Measurements from ENCODE around the gene RGS13.
"Not testable (repeated sequence)": the region's sequence is repeated elsewhere in the genome, so short reads cannot be mapped to it uniquely, and the experiment has no call there.

RGS13 gene

DNA sequence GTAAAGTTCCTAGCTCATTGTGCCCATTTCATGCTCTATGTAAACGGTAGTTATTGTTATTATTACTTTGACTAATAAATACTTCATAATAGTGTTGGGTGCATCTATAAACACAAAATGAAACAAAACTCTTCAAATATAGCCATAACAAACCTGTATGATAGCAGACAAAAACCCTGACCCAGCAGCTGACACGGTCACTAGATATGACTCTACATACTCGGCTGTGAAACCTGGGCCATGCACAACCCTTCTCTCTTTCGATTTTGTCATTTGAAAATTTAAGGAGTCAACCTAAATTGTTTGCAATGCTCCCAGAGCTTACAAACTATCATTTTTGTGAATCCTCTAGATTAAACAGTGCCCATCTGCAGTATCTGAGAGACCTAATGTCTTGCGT is 8.0 kb upstream of the RGS13 start:
- DNase-seq = no peak

DNA sequence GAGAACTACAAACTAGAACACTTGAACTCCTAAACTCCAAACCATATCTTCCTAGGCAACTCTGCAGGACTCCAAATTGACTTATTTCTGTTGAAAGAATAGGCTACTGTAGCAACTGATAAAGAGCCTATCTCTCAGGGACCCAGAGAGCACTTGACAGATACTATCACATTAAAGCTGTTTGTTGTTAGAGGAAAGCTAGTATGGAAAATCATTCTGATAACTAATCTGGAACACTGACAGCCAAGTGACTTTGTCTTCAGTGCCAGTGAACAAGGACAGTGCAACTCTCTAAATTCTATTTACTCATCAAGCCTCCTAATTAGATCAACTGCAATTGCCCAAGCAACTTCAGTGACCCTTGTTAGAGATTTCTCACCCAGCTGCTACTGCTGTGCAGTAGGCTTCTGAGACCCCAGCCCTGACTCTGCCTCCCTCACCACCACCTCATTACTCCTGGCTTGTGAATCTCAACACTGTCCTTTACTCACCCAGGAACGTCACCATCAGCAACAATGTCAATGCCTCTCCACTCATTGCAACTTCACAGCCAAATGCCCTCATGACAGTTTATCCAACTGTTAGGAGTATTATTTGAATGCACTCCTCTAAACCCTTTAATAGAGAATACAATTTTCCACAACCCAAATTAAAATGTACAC is 7.4 kb upstream of the RGS13 start:
- no peak for DNase-seq

DNA sequence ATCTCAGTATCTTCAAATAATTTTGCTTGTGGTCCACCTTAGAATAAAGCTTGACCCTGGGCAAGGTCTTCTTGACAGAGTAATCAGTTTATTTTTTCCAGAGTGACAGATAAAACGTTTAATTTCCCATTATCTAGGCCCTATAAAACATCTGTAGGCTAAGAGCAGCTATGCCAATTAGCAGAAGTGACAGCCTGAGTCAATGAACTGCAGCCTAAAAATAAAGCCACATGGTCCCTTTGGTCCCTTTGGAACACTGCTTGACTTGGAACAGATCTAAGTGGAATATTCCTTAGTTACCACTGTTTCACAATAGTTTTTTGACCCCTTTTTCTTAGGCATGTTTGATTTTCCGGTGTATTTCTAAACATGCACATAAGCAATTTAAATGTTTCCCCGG is 6.3 kb upstream of the RGS13 start:
- DNase-seq = no peak

DNA sequence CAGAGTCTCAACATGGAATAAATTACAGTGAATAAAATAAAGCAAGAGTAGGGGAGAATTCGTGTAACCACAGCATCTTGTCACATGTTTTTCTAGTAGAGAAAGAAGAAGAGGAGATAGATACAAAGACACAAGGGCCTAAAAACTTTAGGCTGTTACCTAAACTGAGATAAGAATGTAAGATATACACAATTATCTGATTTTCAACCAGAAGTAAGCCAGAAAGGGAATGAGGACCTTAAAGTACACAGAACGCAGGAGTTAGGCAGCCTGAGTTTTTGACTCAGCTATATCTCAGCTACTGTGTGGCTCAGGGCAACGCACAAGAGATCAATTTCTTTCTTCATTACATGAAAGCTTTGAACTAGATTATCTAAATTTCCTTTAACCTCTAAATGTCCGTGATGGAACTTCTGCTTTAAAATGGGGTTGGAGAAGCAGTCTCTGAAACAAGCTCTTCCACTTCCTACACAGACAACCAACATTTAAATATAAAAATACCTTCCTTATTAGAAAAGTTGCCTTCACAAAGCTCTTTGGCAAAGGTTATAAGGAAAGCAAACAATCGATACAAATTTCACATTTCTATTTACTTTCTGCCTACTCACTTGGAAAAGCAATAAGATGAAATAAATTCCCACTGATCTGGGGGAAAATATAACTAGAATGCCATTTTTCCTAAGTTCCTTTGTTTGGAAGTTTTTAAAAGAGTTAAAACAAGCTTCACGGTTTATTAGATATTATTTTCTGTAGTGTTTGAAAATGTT is 5.2 kb upstream of the RGS13 start:
- DNase-seq = no peak

DNA sequence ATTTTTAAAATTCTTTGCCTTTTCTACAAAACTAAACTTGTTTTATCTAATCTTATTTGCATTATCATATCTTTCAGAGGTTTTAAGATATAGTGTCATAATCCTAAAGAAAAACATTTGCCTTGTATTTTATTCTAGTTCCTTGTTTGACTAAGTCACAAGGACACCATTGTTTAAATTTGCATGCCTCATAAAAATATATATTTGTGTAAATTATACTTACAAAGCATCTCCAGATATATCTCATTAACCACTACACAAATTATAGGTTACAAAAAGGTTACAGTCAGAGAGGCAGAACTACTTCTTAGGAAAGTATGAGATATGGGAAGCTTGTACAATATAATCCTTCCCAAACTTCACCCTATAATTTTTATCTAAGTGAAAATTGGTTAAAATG is 4.2 kb upstream of the RGS13 start:
- no peak for DNase-seq

DNA sequence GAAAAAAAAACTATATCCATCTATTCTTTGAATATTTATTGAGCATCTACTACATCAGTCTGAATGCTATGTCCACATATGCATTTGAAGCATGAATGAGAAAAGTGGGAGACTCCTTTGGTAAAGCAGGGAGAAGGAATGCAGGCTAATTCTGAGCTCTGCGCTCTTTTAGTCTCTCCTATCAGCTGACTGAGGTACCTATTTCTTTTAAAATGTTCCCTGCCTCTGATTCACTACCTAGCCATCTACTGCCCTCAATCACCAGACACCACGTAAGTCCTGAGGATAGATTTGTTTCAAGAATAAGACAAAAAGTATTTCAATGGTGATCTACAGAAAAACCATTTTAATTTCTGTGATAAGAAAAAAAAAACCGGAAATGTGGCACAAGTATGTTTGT is 3.8 kb upstream of the RGS13 start:
- DNase-seq = no peak

DNA sequence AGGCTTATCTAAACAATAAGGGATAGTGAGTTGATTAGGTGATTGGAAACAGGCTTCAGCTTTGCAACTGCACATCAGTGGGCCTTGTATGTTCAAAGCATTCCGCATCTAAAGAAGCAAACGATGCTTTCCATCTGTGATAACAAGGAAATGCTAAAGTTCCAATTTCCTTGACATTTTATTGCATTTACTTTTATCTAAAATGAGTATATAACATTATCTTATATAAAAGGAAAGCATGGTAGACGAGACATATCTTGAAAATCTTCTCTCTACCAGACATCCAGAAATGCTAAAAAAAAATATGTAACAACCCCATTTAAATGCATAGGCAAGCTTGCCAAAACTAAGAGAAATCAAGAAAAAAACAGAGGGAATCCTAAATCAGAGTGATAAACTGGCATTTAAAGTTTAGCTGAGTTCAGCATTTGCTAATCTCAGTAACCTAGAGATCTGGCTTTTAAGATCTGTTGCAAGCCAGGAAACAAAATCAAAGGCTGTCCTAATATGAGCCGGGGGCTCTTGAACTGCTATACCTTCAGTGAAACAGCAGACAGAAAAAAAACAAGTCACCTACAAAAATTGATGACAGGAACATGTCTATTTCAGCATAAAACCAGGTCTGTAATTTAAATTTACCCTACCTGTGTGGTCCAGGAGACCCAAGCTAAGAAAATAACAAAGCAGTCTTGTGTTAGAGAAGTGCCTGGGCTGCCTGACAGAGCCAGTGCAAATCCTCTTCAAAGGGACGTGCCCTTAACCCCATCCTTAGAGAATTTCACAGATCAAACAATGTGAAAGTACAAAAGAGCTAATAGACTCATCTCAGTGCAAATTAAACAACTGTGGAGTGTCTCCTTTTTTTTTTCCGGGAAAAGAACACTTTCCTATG is 3.1 kb upstream of the RGS13 start:
- no peak for DNase-seq

DNA sequence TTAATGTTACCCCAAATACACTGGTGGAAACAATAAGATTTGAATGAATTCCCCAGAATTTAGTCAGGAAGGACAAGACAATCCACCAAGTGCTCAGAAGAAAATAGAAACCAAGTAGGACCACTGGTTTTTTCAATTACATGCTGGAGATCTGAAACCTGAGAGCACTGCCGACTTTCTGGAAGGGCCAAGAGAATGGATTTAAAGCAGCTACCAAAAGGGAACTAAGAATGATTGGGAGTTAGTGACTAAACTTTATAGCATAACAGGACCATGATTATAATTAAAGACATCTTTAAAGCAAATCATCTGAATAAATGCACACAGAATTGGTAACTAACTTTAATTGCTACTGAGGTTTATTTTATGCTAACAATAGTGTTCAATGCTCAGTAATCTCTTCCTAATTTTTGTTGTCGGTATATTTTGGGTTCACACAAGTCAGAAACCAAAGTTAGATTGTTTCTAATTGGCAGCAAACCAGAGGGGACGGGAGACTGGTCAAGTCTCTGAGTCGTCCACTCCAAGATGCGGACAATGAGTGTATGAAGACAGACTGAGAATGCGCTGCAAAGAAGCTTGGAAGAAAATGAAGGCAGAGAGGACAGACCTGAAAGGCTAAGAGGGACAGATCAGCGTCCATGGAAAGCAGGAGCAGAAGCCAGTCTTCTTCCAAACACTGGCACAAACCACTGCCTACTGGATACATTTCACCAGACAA is 2.3 kb upstream of the RGS13 start:
- DNase-seq = no peak

DNA sequence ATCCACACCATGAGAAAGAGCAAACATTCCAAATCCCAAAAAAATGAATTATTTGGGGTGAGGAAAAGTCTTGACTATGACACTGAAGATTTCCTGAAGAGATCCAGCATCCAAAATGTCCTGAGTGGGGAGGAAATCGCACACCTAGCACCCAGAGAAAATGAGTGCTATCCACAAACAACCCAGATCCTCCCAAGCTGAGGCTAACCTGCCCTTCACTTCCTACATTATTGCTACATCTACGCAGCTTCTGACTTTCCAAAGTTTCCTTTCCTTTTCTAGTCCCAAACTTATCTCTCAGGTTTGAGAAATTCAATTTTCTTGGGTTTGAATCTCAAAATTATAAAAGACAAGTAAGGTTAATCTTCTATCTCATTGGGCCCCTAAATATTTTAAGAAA is 906 bp upstream of the RGS13 start:
- DNase-seq = no peak

DNA sequence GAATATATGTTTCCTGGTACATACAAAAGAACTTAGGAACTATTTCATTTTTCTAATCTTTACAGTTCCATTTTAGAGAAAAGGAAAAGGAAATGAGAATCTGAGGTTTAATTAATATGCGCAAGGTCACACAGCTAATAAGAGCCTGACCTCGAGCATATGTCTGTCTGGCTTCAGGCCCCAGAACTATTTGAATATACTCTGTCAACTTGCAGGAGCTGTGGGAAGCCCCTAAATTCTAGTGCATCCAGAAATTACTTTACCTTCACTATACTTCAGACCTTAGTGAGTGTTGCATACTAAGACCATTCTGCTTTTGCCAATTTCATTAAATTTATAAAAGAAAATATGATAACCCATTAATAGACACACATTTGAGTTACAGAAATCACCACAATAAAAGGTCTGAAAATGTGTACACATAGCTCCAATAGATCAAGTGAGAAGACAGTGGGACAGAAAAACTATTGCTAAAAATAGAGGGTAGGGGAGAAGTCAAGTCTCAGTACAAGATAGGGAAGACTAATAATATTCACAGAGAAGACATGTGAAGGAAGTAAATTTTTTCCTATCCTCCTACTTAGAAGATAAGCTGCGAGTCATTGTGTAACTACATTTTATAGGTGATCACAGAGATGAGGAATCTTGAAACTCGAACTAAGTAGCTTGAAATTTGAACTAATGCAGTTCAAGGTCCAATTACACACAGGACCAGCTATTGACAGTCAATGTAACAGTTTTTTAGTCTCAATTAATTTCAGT is 3.8 kb downstream of the RGS13 start:
- no peak for DNase-seq

DNA sequence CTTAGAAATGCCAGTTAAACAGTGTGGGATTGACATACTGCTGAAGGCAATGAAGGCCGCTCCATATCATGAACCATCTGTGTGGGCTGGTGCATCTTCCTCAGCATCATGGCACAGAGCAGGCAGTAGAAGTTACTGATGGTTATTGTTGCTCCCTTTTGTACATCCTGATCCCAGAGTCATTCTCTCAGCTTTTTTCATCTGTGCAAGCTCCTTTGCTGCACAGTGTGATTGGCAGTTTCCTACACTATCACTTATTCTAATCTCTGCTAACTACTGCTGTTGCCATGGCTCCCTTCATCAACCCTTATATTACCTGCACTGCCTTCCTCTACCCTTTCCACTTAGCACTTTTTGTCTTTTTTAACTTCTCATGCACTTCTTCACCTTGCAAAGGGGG is 16.2 kb downstream of the RGS13 start:
- no peak for DNase-seq

DNA sequence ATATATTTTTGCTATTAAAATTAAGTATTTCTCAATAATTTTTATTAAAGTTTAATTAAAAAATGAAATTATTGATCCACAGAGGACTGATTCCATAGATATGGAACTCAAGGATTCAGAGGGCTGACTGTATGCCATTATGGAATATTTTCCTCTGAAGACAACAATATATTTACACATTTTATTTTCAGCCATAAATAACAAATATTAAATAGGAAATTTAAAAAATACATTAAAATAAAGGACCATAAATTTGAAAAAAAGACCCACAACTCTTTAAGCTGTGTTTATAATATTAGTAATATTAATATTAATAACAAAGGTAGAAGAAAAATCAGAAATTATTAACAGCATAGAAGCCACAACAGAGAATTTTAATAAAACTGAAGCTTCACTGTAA is 18.2 kb downstream of the RGS13 start:
- no peak for DNase-seq

DNA sequence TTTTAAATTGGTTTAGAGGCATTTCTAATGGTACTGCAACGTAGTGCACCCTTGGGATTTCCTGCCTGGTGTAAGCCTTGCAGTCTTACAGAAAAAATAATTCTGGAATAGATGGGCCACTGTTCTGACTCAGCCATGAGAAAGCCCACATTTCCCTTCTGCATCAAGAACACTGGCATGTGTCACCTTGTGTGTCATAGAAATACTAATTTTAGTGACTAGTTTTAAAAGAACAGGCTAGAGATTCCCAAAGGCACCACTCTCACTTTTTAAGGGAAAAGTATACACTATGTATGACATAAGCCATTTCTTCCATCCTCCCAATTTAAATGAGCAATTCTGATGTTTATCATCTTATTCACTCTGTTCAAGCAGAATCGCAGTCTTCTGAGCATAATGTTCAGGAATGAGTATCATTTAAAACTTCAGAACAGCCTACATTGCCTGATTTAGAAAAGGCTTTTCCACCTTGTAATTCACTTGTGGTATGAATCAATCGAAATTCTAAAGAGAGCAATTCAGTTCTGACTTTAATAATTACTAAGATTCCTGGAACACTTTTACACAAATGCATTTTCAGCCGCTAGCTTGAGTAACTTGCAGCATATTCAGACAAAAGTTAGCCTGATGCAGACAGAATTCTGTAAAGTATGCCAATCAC is 18.8 kb downstream of the RGS13 start:
- no peak for DNase-seq

DNA sequence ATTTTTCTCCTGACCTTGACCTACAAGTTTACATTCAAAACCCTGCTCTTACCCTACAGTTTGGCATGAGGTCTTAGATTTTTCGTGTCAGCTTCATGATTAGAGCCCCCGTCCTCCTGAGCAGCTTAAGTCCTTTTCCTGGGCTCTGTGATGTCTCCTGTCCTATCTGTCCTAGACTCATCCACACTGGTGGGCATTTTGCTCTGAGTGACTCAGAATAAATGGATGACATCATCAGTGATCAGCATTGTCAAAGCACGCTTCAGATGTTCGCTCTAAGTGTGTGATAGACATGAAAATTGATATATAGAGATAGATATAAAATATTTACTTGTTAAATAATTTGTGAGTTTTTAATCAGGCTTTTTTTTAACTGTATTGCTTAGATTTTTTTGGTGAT is 21.8 kb downstream of the RGS13 start:
- DNase-seq = no peak

DNA sequence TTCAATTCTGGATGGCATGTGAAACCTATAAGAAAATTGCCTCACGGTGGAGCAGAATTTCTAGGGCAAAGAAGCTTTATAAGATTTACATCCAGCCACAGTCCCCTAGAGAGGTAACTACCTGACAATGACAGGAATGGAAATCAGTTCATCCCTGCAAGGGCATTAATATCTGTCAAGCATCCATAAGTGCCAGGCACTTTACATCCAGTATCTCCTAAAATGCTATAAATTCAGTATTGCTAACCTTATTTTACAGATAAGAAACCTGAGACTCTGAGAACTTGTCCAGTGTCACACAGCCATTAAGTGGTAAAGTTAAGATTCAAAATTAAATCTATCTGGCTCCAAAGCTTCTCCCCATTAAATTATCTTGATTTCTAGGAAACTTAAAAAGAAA is 22.3 kb downstream of the RGS13 start:
- DNase-seq = no peak

DNA sequence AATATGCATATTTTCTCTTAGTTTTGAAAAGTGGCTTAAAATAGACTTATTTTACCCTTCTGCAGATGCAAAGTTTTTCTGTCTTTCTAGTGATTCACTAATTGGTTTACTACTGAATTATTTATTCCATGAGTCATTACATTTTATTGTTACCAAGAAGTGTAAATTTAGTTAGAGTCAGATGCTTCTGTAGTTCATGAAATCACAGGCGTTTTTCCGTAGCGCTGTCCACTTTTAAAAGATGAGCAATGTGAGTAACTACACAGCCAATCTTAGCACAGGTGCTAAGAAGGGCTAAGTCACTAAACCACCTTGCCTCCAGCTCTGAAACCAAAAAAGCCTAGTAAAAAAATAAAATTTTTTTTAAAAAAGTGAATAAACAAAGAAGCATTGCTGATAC is 24.7 kb downstream of the RGS13 start:
- DNase-seq = no peak

DNA sequence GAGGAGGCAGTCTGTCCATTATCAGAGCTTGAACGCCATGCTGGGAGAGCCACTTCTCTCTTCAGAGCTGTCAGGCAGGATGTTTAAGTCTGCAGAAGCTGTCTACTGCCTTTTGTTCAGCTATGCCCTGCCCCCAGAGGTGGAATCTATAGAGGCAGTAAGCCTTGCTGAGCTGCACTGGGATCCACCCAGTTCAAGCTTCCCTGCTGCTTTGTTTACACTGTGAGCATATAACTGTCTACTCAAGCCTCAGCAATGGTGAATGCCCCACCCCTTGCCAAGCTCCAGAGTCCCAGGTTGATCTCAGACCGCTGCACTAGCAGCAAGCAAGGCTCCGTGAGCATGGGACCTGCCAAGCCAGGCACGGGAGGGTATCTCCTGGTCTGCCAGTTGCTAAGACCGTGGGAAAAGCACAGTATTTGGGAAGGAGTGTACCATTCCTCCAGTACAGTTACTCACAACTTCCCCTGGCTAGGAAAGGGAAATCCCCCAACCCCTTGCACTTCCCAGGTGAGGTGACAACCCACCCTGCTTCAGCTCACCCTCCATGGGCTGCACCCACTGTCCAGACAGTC is 32.5 kb downstream of the RGS13 start:
- no peak for DNase-seq

DNA sequence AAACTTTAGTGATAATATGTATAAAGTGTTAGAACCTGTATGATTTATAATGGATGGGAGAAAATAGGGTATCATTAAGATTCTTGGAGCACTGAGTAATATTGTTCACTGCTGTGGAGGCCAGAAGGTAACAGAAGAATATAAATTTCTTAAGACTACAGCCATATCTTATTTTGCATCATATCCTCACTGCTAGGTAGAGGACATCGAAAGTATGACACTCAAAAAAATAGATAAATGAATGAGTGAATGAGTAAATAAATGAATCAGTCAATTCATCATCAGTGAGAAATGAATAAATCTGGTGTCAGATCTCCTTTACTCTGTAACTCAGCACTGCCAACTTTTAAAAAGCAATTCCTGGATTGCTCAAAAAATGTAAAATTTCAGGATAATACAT is 33.2 kb downstream of the RGS13 start:
- no peak for DNase-seq

DNA sequence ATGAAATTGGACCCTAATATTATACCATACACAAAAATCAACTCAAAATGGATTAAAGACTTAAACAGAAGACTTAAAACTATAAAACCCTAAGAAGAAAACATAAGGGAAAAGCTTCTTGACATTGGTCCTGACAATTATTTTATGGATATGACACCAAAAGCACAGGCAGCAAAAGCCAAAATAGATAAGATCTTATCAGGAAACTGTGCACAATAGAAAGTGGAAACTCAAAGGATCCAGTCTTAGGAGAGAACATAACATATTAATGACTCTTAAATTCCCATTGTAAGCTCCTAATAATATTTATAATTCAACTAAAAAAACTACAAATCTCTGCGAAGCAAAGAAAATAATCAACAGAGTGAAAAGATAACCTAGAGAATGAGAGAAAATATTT is 39.8 kb downstream of the RGS13 start:
- DNase-seq = no peak

DNA sequence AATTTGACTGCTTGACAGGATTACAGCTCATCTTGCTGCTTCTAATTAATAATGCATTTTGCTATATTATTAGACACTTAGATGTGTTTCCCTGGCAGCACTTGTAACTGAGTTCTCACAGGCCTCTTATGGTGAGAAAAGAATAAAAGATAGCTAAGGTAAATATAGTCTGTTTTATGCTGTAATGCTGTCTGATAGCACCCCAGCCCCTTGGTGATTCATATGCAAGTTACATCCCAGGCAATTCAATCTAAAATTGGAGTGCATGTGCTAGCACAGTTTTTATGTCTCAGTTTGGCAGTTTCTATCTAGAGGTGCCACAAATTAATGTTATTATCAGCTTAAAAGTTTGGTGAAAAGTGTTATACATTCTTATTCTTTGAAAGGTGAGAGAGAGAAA is 42.2 kb downstream of the RGS13 start:
- DNase-seq = no peak

DNA sequence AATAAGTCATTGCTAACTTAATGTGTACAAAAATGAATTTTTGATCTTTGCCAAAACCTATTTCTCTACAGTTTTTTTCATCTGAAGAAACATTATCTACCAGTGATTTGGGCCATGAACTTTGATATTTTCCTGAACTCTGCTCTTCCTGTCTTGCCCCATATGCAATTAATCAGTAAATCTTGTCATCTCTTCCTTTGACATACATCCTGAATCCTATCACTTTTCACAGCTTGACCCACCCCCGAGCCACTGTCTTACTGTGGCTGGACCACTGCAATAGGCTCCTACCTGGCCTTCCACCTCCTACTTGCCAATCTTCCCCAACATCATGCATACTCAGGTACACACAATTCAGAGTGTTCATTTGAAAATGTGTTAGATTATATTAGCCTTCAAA is 46.4 kb downstream of the RGS13 start:
- no peak for DNase-seq

DNA sequence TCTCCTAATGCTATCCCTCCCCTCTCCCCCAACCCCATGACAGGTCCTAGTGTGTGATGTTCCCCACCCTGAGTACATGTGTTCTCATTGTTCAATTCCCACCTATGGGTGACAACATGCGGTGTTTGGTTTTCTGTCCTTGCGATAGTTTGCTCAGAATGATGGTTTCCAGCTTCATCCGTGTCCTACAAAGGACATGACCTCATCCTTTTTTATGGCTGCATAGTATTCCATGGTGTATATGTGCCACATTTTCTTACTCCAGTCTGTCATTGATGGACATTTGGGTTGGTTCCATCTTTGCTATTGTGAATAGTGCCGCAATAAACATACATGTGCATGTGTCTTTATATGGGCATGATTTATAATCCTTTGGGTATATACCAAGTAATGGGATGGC is 47.1 kb downstream of the RGS13 start:
- not testable (repeated sequence) for DNase-seq
